Measurements from ENCODE around the gene TRABD.
"Not testable (repeated sequence)": the region's sequence is repeated elsewhere in the genome, so short reads cannot be mapped to it uniquely, and the experiment has no call there.

TRABD gene

DNA sequence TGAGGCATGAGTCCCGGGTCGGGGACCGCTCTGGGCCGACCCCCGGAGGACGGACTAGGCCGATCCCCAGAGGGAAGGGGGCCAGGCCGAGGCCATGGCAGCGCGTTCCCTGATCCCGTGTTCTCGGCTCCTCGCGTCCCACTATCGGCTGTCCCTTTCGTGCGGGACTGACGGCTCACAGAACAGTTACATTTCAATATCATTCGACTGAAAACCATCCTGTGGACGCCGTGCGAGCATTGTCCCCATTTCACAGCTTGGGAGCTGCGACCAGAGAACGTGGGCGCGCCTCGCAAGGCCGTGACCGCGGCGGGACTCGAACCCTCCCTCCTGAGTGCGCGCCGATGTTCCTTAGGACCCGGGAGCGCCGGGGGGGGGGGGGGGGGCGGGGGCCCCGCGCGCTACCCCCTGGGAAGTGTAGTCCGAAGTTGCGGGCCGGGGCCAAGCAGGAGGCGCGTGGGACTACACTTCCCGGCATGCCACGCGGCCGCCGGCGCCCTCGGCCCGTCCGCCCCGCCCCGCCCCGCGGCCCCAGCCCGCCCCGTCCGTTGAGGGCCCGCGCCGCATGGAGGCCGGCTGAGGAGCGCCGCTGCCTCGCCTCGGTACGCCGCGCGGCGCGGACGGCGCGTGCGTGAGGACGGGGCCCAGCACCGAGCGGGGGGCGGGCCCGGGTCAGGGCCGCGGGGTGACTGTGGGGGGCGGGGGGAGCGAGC, at the start of gene TRABD:
Gene TRABD (plus strand): TSS at position 539 of the 713 bp plus-strand sequence. CDS start 7,148 bp downstream, outside the sequence.
- DNase-seq (ENCODE audit: low read depth in 2 of 2): peak; percentile 78 to 81

DNA sequence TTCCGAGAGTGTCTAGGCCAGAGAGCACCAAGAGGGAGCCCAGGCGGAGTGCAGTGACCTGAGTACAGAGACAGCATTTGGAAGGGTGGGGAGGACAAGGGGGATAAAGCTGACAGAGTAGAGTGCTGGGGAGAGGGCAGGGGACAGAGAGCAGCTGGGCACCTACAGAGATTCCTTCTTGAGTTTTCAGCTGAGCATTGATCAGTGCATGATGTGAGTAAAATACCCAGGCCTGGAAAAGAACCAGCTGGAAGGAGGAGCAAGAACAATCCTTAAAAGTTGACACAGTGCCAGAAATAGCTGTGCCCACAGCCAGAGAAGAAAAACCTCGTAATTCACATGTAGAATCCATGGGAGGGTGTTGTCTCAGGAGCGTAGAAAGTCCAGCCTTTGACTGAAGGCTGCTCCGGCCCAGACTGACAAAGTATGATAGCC, 49.1 kb upstream of the TRABD start:
- DNase-seq (ENCODE audit: low read depth in 2 of 2): no peak

DNA sequence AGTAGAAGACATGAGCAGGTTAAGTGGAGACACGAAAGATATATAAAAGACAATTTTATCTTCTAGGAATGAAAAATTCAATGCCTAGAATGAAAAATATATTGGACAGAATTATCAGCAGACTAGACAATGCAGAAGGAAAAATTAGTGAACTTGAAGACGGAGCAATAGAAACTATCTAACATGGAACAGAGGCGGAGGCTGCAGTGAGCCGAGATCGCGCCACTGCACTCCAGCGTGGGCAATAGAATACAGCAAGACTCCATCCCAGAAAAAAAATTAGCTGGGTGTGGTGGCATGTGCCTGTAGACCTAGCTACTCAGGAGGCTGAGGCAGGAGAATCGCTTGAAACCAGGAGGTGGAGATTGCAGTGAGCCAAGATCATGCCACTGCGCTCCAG, 48.4 kb upstream of the TRABD start:
- DNase-seq (ENCODE audit: low read depth in 2 of 2): not testable (repeated sequence)

GRCh38 chr22:50138041-50138440, 47.7 kb upstream of the TRABD start:
- DNase-seq (ENCODE audit: low read depth in 2 of 2): no peak

DNA sequence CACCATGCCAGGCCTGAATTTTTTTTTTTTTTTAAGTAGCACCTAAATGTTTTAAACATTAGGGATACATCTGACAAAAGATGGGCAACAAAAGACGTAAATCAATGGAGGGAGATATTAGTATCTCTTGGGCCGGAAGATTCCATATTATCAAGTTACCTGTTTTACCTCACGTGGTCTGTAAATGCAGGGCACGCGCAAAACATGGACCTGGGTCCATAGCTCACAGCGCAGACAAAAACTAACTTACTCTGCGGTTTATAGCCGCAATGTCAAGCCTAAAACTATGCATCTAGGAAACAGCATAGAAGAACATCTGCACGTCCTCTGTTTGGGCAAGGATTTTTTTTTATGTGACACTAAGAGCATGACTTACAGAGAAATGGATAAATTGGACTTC, 46.7 kb upstream of the TRABD start:
- DNase-seq (ENCODE audit: low read depth in 2 of 2): no peak

DNA sequence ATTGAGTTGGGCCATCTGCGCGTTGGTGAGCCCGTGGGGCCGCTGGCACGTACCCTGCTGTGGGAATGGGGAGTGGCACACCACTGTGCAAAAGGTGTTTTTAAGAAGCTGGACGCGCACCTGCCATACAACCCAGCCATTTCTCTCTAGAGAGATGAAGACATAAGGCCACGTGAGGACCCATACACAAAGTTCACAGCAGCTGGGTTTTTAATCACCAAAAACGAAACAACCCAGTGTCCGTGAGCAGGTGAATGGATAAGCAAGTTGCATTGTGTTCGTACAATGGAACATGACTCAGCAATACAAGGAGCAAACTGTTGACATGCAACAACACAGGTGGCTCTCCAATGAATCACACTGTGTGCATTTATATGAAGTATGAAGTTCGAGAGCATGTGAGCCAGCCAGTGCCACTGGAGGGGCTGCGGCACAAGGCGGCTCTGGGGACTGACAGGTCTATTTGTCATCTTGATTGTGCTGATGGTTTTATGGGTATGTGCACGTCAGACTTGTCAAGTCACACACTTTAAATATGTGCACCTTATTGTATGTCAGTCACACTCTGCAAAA, 45.8 kb upstream of the TRABD start:
- no peak for DNase-seq (ENCODE audit: low read depth in 2 of 2)

DNA sequence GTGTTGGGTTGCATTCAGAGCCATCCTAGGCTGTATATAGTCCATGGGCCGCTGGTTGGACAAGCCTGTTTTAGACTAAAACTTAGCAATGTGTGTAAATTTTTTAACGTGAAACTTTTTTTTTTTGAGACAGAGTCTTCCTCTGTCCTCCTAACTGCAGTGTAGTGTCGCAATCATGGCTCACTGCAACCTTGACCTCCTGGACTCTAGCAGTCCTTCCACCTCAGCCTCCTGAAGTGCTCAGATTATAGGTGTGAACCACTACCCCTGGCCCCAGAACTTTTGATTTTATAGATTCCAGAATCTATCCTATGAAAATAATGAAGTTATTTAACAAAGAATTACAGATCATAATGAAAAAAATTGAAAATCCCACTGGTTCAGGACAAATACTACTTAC, 45.1 kb upstream of the TRABD start:
- no peak for DNase-seq (ENCODE audit: low read depth in 2 of 2)

GRCh38 chr22:50141462-50141861, 44.3 kb upstream of the TRABD start:
- no peak for DNase-seq (ENCODE audit: low read depth in 2 of 2)

- DNase-seq (ENCODE audit: low read depth in 2 of 2): no peak
Observed at GRCh38 chr22:50141891-50142363, 43.8 kb upstream of the TRABD start.

DNA sequence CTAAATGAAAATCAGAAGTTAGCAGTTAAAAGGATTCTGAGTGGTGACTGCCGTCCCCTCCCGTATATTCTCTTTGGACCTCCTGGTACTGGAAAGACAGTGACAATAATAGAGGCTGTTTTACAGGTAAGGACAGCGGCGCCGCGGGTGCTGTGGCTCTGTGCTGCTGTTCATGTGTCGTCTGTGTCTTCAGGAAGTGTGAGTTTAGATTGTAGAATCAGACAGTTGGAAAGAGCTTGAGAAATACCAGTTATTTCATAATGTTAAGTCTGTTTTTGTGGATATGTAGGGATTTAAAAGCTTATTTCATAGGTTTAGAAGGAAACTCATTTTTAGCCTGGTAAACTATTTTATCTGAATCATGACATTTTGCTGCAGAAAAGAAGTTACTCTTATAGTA, 42.6 kb upstream of the TRABD start:
- no peak for DNase-seq (ENCODE audit: low read depth in 2 of 2)

DNA sequence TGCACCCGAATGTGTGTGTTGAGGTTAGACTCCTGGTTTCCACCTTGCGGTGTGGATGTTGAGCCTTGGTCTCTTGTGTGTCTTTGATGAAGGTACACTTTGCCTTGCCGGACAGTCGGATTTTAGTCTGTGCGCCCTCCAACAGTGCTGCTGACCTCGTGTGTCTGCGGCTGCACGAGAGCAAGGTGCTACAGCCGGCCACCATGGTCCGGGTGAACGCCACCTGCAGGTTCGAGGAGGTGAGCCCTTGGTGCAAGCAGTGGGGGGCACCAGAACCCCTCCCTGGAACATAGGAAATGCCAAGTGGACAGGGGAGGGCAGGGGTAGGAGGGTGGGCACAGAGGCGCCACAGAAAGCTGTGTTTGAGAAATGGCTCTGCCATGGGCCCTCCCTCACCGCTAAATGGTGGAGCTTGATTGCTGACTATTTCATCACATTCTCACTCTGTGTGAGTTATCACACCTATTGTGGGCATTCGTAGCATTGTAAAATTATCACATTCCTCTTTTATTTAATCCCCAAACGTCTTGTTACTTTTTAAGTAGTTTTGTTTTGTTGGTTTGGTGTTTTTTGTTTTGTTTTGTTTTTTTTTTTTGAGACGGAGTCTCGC, 41.6 kb upstream of the TRABD start:
- no peak for DNase-seq (ENCODE audit: low read depth in 2 of 2)

- no peak for DNase-seq (ENCODE audit: low read depth in 2 of 2)
Observed at GRCh38 chr22:50145721-50146438, 39.8 kb upstream of the TRABD start.

DNA sequence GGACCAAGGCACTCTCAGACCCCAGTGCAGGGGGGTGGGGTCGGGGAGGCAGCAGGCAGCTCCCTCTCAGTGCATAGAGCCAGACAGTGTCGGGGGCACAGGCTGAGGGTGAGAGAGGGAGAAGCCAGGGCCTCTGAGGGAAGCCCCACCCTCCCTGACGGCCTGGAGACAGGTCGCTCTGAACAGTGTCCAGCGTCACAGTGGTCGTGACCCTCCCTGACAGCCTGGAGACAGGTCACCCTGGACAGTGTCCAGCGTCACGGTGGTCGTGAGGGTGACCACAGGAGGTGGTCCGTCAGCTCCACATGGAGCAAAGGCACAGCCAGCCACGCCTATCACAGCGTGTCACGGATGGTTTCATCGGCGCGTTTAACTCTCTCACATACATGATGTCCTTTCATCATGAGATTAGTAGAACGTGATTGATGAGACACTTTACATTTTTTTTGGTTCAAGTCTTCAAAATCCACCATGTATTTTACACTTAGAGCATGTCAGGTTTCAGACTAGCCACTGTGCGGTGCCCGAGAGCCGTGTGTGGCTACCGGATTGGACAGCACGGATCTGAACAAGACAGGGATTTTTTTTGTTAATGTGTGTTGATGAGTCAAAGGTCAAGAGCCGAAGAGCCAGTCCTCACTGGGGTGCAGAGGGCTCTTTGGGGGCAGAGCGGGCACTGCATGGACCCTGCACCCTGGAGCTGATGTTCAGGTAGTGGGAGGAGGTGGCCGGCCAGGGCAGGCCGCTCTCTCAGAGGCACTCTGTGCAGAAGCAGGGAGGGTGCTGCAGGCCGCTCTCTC, 39.1 kb upstream of the TRABD start:
- DNase-seq (ENCODE audit: low read depth in 2 of 2): peak; percentile 39 to 42

DNA sequence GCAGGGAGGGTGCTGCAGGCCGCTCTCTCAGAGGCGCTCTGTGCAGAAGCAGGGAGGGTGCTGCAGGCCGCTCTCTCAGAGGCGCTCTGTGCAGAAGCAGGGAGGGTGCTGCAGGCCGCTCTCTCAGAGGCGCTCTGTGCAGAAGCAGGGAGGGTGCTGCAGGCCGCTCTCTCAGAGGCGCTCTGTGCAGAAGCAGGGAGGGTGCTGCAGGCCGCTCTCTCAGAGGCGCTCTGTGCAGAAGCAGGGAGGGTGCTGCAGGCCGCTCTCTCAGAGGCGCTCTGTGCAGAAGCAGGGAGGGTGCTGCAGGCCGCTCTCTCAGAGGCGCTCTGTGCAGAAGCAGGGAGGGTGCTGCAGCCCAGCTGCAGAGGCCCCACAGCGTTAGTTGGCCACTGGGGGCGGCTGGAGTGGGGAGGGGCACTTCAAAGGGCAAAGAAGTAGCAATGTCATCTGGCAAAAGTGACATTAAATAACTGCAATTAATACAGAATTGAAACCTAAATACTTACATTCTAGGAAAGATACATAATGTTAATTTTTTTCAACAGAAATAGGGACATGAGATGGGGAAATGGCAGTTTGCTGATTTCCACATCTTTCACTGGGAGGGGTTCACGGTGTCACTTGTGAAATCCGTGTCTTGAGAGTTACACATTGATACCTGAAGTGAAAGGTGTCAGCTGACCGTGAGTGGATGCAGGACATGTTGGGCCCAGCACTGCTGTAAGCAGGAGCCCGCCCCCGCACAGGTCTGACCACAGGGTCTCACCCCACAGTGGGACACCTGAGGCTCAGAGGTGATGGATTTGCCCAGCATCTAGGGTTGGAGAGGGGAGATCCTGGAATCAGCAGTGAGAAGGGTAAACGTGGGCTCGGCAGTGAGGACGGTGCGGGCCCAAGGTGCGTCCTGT, 38.2 kb upstream of the TRABD start:
- DNase-seq (ENCODE audit: low read depth in 2 of 2): not testable (repeated sequence)

GRCh38 chr22:50148166-50148500, 37.6 kb upstream of the TRABD start:
- no peak for DNase-seq (ENCODE audit: low read depth in 2 of 2)

DNA sequence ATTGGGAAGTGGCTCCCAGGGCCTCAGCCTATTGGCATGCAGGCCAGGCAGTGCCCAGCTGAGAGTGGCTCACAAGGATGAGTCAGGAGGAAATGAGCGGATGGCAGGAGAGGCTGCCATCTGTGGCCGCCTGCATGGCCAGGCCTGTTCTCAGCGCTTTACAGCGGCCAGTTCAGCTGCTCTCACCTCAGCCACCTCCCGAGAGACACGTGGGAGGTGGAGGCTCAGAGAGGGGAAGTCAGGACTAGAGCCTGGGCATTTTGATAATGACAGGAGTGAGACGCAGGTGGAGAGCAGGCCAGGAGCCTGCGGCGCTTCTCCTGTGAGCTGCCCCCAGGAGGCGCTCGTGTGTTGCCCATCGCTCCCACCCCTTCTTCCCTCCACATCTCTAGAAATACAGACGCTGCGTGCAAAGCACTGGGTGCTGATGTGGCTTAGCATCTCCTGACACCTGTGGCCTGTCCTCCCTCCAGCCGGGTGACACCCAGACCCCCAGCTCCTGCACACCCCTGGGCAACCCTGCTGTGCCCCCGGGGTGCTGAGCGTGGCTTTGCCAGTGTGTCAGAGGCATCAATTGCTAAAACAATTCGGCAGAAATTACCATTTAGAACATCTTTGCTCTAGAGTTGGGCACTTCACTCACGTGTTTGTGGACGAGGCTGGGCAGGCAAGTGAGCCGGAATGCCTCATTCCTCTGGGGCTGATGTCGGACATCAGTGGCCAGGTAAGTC, 36.6 kb upstream of the TRABD start:
- no peak for DNase-seq (ENCODE audit: low read depth in 2 of 2)

DNA sequence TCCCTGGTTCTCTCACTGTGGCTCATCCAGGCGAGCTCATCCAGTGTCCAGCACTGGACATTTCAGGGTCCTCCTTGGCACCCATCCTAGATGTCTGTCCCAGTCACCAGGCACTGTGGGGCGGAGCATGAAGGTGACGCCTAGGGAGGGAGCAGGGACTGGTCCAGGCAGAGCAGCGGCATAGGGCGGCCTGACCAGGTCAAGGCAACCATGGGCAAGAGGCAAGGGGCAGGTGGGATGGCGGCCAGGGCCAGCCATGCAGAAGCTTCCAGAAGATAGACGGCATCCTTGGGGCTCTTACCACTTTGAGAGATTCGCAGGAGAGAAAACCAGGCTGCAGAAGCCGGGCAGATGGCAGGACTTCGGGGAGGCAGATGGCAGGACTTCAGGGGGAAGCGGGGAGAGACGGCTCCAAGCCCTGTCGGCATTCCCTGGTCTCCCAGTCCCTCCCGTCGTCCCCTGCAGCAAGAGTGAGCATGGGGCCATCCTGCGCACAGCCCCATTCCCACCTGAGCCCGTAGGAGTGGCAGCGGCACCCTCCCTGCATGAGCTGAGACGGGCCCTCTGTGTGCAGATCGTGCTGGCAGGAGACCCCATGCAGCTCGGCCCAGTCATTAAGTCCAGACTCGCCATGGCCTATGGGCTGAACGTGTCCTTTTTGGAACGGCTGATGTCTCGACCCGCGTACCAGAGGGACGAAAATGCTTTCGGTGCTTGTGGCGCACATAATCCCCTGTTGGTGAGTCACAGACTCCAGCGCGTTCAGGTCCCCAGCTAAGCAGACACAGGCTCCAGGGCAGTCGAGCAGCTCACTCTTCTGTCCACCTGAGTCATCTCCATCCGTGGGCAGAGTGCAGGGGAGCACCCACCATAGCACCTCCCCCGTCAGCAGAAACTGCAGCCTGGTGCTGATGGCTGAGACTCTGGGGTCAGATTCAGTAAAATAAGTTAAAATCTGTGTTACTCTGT, 35.3 kb upstream of the TRABD start:
- DNase-seq (ENCODE audit: low read depth in 2 of 2): no peak
